Measurements from ENCODE around the gene POLN.

- TF ChIP-seq POLR2A (IDR thresholded peaks at IDR 0.05) (no peak), CTCF (IDR thresholded peaks at IDR 0.05) (no peak)
Measured at GRCh38 chr4:2127609-2128332, 114.2 kb downstream of the POLN start.
